Activated T-cell treated with anti-CD3 and anti-CD28 coated beads, Interleukin-2, amount 50 U/mL, for 4 hours (primary cell): ENCODE measurements around the gene NRXN3. TPM values are rescaled to one million over a fixed set of nuclear protein-coding genes. Genes with fewer than 3 reads are reported as not detected.
"Not testable (repeated sequence)": the region's sequence is repeated elsewhere in the genome, so short reads cannot be mapped to it uniquely, and the experiment has no call there.

Experiments
- ATAC-seq, 2 donors: fragments of 200-7000 bp; cut with Tn5 transposase; one replicate each; pipeline ENCODE4 v1.10.0; 2021
- DNase-seq: peaks from one replicate; pipeline ENCODE4 v3.0.0-alpha.2; 2020
- H3K27me3 Mint-ChIP-seq: one replicate; pipeline ENCODE4 v1.8.0; 2021; ENCODE audit warnings: low read depth, mixed read lengths
- H3K36me3 Mint-ChIP-seq: one replicate; pipeline ENCODE4 v1.8.0; 2022; ENCODE audit warnings: mixed read lengths; ENCODE audit not compliant: insufficient read depth
- H3K4me1 Mint-ChIP-seq: one replicate; pipeline ENCODE4 v1.8.0; 2021; ENCODE audit warnings: low read depth, mixed read lengths
- H3K4me3 Mint-ChIP-seq: one replicate; pipeline ENCODE4 v1.8.0; 2021; ENCODE audit warnings: mild to moderate bottlenecking, moderate library complexity, mixed read lengths
- H3K9me3 Mint-ChIP-seq: one replicate; pipeline ENCODE4 v1.8.0; 2021; ENCODE audit warnings: mixed read lengths
- total RNA-seq, 3 donors: library from RNA; stranded (reverse); gene quantifications; one replicate each; pipeline ENCODE4 v1.2.1, GENCODE V29; 2021

NRXN3 gene
- total RNA-seq, 3 donors from 2014 or later, result not detected

GRCh38 chr14:78512021-78512420 lies 341.8 kb downstream of the NRXN3 start:
- Mint-ChIP-seq H3K36me3 (no peaks in the 10 kb centered on the region), H3K4me1 (no peaks in the 10 kb centered on the region), H3K9me3 (peaks cover 4% of the 10 kb centered on the region), H3K4me3 (no peak overlapping the region), H3K27me3 (no peaks in the 10 kb centered on the region)
- ATAC-seq, result no peak
- DNase-seq, result no peak

GRCh38 chr14:78519863-78520262 lies 349.7 kb downstream of the NRXN3 start:
- Mint-ChIP-seq H3K4me3 (no peak overlapping the region), H3K9me3 (no peaks in the 10 kb centered on the region), H3K27me3 (no peaks in the 10 kb centered on the region), H3K36me3 (no peaks in the 10 kb centered on the region), H3K4me1 (no peaks in the 10 kb centered on the region)
- no peak for DNase-seq
- ATAC-seq, result no peak

DNA sequence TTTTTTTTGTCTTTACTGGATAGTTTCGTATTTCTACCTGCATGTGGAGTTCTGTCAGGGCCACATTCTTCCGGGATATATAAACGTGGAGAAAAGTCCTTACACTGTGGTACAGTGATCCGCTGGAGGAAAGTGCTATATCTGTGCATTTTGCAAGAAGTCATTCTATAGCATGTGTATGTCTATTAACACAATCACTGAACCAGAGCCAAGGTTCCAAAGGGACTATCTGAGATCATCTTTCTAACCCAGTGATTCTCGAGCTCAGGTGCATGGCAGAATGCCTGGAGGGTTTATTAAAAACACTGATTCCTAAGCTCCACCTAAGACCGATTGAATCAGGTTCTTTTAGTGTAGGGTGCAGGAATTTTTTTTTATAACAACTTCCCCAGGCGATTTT lies 354.0 kb downstream of the NRXN3 start:
- H3K9me3 Mint-ChIP-seq, result peaks cover 3% of the 10 kb centered on the region
- H3K36me3 Mint-ChIP-seq, result no peaks in the 10 kb centered on the region
- DNase-seq (no peak), ATAC-seq (no peak)
- no peaks in the 10 kb centered on the region for H3K27me3 Mint-ChIP-seq
- no peak overlapping the region for H3K4me3 Mint-ChIP-seq
- H3K4me1 Mint-ChIP-seq, result no peaks in the 10 kb centered on the region

DNA sequence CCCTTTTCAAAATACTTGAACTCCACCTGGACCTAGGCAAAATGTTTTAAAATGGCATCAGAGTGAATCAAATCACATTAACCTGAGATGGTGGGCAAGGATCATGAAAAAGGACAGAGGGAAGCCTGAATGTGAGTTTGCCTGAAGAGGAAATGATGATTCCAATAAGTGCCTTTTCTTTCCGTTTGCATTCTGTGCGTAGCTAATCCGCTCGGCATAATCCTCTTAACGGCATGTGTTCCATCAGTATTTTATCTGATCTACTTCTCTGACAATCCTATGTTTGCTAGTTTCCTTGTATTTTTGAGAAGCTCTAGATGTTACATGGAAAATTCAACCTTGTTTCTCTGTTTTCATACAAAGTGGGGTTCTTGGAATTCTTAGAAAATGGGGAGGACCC lies 354.6 kb downstream of the NRXN3 start:
- Mint-ChIP-seq H3K36me3 (no peaks in the 10 kb centered on the region), H3K4me1 (no peaks in the 10 kb centered on the region), H3K9me3 (peaks cover 3% of the 10 kb centered on the region), H3K27me3 (no peaks in the 10 kb centered on the region), H3K4me3 (no peak overlapping the region)
- ATAC-seq (no peak), DNase-seq (no peak)

DNA sequence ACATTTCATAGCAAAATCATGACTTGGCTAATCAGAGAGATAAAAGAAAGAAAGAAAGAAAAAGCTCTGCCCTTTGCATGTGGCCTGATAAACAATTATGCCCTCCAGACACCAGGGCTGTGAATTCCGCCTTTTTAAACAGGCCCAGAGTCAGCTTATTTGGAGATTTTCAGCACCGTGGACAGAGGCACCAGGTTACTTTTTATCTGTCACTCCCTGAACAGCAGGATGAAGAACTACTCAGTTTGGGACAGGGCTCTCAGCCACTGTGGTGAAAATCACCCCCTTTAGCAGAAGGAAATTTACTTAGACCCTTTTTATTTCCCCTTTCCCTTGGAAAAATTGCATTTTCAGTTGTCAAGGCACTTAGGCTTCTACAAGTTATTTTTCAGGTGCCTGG lies 359.9 kb downstream of the NRXN3 start:
- Mint-ChIP-seq H3K4me1 (no peaks in the 10 kb centered on the region), H3K9me3 (peaks cover 16% of the 10 kb centered on the region), H3K27me3 (no peaks in the 10 kb centered on the region), H3K36me3 (no peaks in the 10 kb centered on the region), H3K4me3 (no peak overlapping the region)
- DNase-seq, result no peak
- ATAC-seq, result no peak

DNA sequence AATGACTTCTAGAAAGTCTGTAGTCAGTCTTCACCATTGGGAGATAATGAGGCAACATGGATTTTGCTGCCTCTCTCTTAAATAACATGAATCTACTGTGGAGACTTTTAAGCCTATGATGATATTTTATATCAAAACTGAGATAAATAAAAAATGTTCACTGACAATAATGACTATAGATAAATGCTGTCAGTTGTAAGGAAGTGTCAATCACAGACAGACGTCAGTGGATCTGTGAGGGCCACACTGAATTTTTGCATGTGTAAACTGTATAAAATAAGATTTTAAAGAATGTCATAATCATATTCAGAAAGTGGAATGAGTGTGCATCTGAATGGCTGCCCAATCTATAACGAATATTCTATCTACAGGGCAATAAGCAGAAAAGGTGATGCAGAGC lies 364.0 kb downstream of the NRXN3 start:
- Mint-ChIP-seq H3K4me1 (no peaks in the 10 kb centered on the region), H3K36me3 (no peaks in the 10 kb centered on the region), H3K27me3 (no peaks in the 10 kb centered on the region), H3K4me3 (no peak overlapping the region), H3K9me3 (peaks cover 19% of the 10 kb centered on the region)
- no peak for ATAC-seq
- no peak for DNase-seq

GRCh38 chr14:78535041-78535440 lies 364.9 kb downstream of the NRXN3 start:
- Mint-ChIP-seq H3K9me3 (peaks cover 19% of the 10 kb centered on the region), H3K4me1 (no peaks in the 10 kb centered on the region), H3K36me3 (no peaks in the 10 kb centered on the region), H3K27me3 (no peaks in the 10 kb centered on the region), H3K4me3 (no peak overlapping the region)
- ATAC-seq (no peak), DNase-seq (no peak)

- ATAC-seq, H3K36me3 Mint-ChIP-seq, H3K4me1 Mint-ChIP-seq, H3K4me3 Mint-ChIP-seq, DNase-seq, H3K9me3 Mint-ChIP-seq, H3K27me3 Mint-ChIP-seq: not testable (repeated sequence)
These were observed 371.6 kb downstream of the NRXN3 start for GRCh38 chr14:78541788-78542187.

DNA sequence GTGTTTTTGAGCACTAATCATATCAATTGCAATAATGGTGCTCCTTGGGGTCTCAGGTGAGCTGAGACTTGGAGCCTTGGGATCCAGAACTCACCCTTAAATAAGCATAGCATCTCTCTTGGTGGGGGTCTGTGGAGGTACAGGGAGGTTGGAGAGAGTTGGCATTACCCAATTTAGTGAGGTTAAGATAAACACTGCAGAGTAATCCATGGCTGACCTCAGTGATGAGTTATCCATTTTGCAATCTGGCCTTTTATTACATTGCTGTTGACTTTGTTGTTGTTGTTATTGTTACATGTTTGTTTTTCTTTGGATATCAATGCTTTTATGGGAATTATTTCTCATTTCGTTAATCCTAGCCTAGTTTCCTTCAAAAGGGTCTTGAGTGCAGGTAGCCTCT lies 373.3 kb downstream of the NRXN3 start:
- ATAC-seq, result no peak
- Mint-ChIP-seq H3K27me3 (no peaks in the 10 kb centered on the region), H3K4me3 (no peak overlapping the region), H3K9me3 (no peaks in the 10 kb centered on the region), H3K36me3 (no peaks in the 10 kb centered on the region), H3K4me1 (no peaks in the 10 kb centered on the region)
- DNase-seq, result no peak

DNA sequence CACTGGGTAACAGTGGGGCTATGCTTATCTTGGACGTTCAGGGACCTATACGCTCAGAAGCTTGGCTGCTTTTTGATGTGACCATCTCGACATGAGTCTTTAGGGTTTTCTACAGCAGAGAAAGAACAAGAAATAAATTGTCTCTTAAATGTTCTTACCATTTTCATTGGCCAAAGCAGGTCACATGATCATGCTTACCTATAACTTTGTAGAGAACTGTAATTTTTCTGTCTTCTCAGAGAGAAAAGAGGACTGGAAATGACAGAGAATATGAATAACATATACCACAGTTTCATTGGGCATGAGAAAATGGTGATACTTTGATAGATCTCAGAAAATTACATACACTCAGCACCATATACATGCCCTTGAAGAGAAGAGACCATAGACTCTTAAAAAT lies 390.9 kb downstream of the NRXN3 start:
- H3K27me3 Mint-ChIP-seq, result no peaks in the 10 kb centered on the region

DNA sequence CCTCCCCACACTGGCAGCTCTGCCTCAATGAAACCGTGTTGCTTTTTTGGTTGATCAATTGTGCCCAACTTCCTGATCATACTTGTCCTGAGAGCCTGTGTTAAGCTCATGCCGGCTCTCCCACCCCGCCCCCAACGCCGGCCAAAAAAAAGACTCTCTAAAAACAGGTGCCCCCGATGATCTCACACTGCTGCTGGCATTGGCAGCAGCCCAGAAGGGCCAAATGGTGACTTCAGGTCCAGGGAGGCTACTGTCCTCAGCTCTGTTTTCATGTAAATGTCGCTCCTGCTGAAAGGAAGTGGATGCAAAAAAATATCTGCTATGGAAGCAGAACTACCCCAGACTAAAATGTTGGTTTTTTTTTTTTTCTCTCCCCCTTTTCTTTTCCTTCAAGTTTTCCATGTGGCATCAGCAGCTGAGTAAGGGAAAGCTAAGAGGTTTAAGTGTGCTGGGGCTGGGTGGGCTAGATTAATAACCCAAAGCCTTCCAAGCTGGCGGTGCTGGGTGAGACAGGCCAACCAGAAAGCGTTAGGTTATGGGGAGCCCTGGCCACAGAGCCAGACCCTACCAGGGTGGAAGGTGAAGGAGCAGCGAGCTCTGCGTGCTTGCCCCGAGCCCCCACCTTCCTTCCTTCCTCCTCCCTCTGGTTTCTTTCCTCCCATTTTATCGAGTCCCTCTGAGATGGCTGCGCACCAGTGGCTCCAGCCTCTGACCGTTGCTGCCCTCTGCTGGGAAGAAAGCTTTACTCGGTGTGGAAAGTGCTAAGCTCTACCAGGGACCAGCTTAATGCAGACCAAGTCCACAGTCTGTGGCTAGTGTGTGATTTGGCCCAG lies 396.1 kb downstream of the NRXN3 start:
- ATAC-seq, result peak; percentile 81 to 88
- Mint-ChIP-seq H3K27me3 (no peaks in the 10 kb centered on the region), H3K9me3 (no peaks in the 10 kb centered on the region), H3K4me1 (no peaks in the 10 kb centered on the region), H3K4me3 (no peak overlapping the region), H3K36me3 (no peaks in the 10 kb centered on the region)
- DNase-seq, result peak; percentile 16

More for the DNA sequence above, 390.9 kb downstream of the NRXN3 start:
- DNase-seq, result no peak
- H3K9me3 Mint-ChIP-seq, result no peaks in the 10 kb centered on the region
- H3K4me3 Mint-ChIP-seq, result no peak overlapping the region
- H3K36me3 Mint-ChIP-seq, result no peaks in the 10 kb centered on the region
- no peak for ATAC-seq
- no peaks in the 10 kb centered on the region for H3K4me1 Mint-ChIP-seq

DNA sequence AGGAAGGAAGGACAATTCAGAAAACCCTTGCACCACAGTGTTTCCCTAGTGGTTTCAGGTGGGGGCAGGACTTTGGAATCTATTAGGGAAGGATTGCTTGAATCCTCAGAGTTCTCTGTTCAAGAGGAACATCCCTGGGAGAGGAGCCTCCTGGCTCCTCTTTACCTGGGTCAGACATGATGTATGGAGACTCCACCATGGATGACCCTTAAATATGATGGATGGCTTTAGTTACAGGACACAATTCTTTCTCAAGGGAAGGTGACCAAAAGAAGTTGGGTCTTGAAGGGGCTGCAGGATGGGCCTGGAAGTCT lies 396.6 kb downstream of the NRXN3 start:
- no peaks in the 10 kb centered on the region for H3K27me3 Mint-ChIP-seq
- no peaks in the 10 kb centered on the region for H3K4me1 Mint-ChIP-seq
- H3K9me3 Mint-ChIP-seq, result no peaks in the 10 kb centered on the region
- no peak for DNase-seq
- no peak for ATAC-seq
- no peaks in the 10 kb centered on the region for H3K36me3 Mint-ChIP-seq
- no peak overlapping the region for H3K4me3 Mint-ChIP-seq

- no peak overlapping the region for H3K4me3 Mint-ChIP-seq
- ATAC-seq (no peak), DNase-seq (no peak)
- H3K9me3 Mint-ChIP-seq, result no peaks in the 10 kb centered on the region
- no peaks in the 10 kb centered on the region for H3K36me3 Mint-ChIP-seq
- no peaks in the 10 kb centered on the region for H3K27me3 Mint-ChIP-seq
- H3K4me1 Mint-ChIP-seq, result no peaks in the 10 kb centered on the region
These were observed 397.2 kb downstream of the NRXN3 start for GRCh38 chr14:78567343-78567742.

DNA sequence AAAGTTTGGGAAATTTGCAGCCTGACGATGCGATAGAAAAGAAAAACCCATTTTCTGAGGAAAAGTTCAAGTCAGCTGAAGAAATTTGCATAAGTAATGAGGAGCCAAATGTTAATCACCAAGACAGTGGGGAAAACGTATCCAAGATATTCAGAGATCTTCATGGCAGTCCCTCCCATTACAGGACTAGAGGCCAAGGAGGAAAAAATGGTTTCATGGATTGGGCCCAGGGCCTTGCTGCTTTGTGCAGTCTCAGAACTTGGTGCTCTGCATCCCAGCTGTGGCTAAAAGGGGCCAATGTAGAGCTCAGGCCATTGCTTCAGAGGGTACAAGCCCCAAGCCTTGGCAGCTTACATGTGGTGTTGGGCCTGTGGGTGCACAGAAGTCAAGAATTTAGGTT lies 403.6 kb downstream of the NRXN3 start:
- not testable (repeated sequence) for H3K4me1 Mint-ChIP-seq, ATAC-seq, H3K36me3 Mint-ChIP-seq

GRCh38 chr14:78576437-78577166 lies 406.4 kb downstream of the NRXN3 start:
- Mint-ChIP-seq H3K4me1 (no peaks in the 10 kb centered on the region), H3K4me3 (no peak overlapping the region), H3K9me3 (peaks cover 20% of the 10 kb centered on the region), H3K36me3 (no peaks in the 10 kb centered on the region), H3K27me3 (peaks cover 2% of the 10 kb centered on the region)
- ATAC-seq (no peak), DNase-seq (no peak)

More for the DNA sequence above, 403.6 kb downstream of the NRXN3 start:
- H3K27me3 Mint-ChIP-seq, DNase-seq, H3K4me3 Mint-ChIP-seq: not testable (repeated sequence)
- peaks cover 20% of the 10 kb centered on the region for H3K9me3 Mint-ChIP-seq
